Activated CD4-positive, alpha-beta T cell treated with anti-CD3 and anti-CD28 coated beads, Interleukin-2, Interleukin-6, amounts not matched to agents 100 ng/mL and 50 ng/mL, durations not matched to agents 16 hours and 8 hours (primary cell): ENCODE data around the gene FLRT2.

Source experiments
- DNase-seq: peaks from one replicate; pipeline ENCODE4 v3.0.0-alpha.2; 2020

FLRT2 gene

GRCh38 chr14:85531141-85531586 is 1.2 kb downstream of the FLRT2 start:
- DNase-seq: no peak

GRCh38 chr14:85531587-85532373 is 1.8 kb downstream of the FLRT2 start:
- DNase-seq: no peak

GRCh38 chr14:85532374-85533022 is 2.6 kb downstream of the FLRT2 start:
- no peak for DNase-seq

- no peak for DNase-seq
Measured at GRCh38 chr14:85533023-85533860, 3.3 kb downstream of the FLRT2 start.

GRCh38 chr14:85533861-85534291 is 3.9 kb downstream of the FLRT2 start:
- no peak for DNase-seq

- DNase-seq: no peak
Measured at GRCh38 chr14:85534458-85535293, 4.7 kb downstream of the FLRT2 start.

GRCh38 chr14:85535321-85535720 is 5.4 kb downstream of the FLRT2 start:
- no peak for DNase-seq

- DNase-seq: no peak
Measured at GRCh38 chr14:85535991-85536832, 6.3 kb downstream of the FLRT2 start.

- DNase-seq: no peak
Measured at GRCh38 chr14:85536833-85537190, 6.9 kb downstream of the FLRT2 start.

GRCh38 chr14:85537526-85537925 is 7.6 kb downstream of the FLRT2 start:
- no peak for DNase-seq

- DNase-seq: no peak
Measured at GRCh38 chr14:85538636-85539035, 8.7 kb downstream of the FLRT2 start.

- no peak for DNase-seq
Measured at GRCh38 chr14:85539510-85539909, 9.6 kb downstream of the FLRT2 start.

GRCh38 chr14:85542623-85543022 is 12.7 kb downstream of the FLRT2 start:
- DNase-seq: no peak

GRCh38 chr14:85545738-85546137 is 15.8 kb downstream of the FLRT2 start:
- DNase-seq: no peak

GRCh38 chr14:85546390-85546789 is 16.4 kb downstream of the FLRT2 start:
- DNase-seq: no peak

- no peak for DNase-seq
Measured at GRCh38 chr14:85549697-85550096, 19.8 kb downstream of the FLRT2 start.

GRCh38 chr14:85554106-85554505 is 24.2 kb downstream of the FLRT2 start:
- no peak for DNase-seq

GRCh38 chr14:85556267-85556666 is 26.3 kb downstream of the FLRT2 start:
- DNase-seq: no peak

GRCh38 chr14:85558505-85558904 is 28.6 kb downstream of the FLRT2 start:
- DNase-seq: no peak

- no peak for DNase-seq
Measured at GRCh38 chr14:85562630-85563029, 32.7 kb downstream of the FLRT2 start.

- DNase-seq: no peak
Measured at GRCh38 chr14:85564841-85565527, 35.0 kb downstream of the FLRT2 start.
